Erythroblast (primary cell): ENCODE data around the gene HS3ST5.

ENCODE experiments used
- GATA1 ChIP-seq: IDR thresholded peaks from 2 replicates; pipeline ENCODE4 v1.6.1; 2011; ENCODE audit warnings: low read depth, mild to moderate bottlenecking, control low read depth, low read length, moderate library complexity
- POLR2A ChIP-seq: IDR thresholded peaks from 2 replicates; pipeline ENCODE4 v1.6.1; 2011; ENCODE audit warnings: mild to moderate bottlenecking, low read length

- no peak for TF ChIP-seq POLR2A
- TF ChIP-seq GATA1 = no peak
Measured at GRCh38 chr6:114009192-114009591, 333.6 kb downstream of the HS3ST5 start.
